ENCODE measurements around the gene SOHLH1. TPM values are rescaled to one million over a fixed set of nuclear protein-coding genes. Genes with fewer than 3 reads are reported as not detected.

Gene SOHLH1
- total and polyA plus RNA-seq, 2 of the 13 experiments (the other 11 are each of a cell fraction or from before 2014, with no cell fraction given) = 0.15 TPM

DNA sequence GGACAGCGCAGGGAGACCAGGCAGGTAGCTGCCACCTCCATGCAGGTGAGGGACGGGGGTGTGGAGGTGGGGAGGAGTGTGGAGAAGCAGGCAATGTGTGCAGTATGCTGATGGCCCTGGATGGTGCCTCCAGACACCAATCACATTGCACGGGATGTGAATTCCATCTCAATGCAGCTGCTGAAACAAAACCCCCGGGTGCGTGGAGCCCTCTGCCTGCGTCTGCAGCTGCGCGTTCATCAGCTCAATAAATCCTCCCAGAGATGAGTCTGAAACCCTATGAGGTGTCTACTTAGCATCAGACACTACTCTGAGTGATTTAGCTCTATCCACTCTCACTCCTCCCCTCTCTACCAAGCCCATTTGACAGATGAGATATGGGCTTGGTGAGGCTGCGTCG lies 10.3 kb downstream of the SOHLH1 start (continued):
- no peak for TF ChIP-seq ZNF614 (CRISPR knock-in tag; IDR thresholded peaks at IDR 0.05; ENCODE audit: borderline replicate concordance)
- TF ChIP-seq RNF2 (conservative IDR thresholded peaks at IDR 0.05; ENCODE audit: low read depth) = no peak
- TF ChIP-seq, protein P1, sequence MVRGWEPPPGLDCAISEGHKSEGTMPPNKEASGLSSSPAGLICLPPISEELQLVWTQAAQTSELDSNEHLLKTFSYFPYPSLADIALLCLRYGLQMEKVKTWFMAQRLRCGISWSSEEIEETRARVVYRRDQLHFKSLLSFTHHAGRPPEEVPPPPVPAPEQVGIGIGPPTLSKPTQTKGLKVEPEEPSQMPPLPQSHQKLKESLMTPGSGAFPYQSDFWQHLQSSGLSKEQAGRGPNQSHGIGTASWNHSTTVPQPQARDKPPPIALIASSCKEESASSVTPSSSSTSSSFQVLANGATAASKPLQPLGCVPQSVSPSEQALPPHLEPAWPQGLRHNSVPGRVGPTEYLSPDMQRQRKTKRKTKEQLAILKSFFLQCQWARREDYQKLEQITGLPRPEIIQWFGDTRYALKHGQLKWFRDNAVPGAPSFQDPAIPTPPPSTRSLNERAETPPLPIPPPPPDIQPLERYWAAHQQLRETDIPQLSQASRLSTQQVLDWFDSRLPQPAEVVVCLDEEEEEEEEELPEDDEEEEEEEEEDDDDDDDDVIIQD (CRISPR knock-in tag; IDR thresholded peaks at IDR 0.05; ENCODE audit: low read depth) = no peak
- TF ChIP-seq, protein P2, sequence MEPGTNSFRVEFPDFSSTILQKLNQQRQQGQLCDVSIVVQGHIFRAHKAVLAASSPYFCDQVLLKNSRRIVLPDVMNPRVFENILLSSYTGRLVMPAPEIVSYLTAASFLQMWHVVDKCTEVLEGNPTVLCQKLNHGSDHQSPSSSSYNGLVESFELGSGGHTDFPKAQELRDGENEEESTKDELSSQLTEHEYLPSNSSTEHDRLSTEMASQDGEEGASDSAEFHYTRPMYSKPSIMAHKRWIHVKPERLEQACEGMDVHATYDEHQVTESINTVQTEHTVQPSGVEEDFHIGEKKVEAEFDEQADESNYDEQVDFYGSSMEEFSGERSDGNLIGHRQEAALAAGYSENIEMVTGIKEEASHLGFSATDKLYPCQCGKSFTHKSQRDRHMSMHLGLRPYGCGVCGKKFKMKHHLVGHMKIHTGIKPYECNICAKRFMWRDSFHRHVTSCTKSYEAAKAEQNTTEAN (CRISPR knock-in tag; conservative IDR thresholded peaks at IDR 0.05) = no peak
- no peak for TF ChIP-seq ZMAT3 (CRISPR knock-in tag; conservative IDR thresholded peaks at IDR 0.05)
- TF ChIP-seq, protein P3, sequence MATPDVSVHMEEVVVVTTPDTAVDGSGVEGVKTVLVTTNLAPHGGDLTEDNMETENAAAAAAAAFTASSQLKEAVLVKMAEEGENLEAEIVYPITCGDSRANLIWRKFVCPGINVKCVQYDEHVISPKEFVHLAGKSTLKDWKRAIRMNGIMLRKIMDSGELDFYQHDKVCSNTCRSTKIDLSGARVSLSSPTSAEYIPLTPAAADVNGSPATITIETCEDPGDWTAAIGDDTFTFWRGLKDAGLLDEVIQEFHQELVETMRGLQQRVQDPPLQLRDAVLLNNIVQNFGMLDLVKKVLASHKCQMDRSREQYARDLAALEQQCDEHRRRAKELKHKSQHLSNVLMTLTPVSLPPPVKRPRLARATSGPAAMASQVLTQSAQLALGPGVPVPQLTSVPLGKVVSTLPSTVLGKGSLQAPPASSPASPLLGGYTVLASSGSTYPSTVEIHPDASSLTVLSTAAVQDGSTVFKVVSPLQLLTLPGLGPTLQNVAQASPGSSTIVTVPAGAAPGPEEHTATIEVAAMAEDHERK (CRISPR knock-in tag; IDR thresholded peaks at IDR 0.05; ENCODE audit: low read depth) = no peak
- TF ChIP-seq TBL1XR1 (IDR thresholded peaks at IDR 0.05; ENCODE audit: borderline replicate concordance, low read length, partially characterized antibody) = no peak
- TF ChIP-seq NFYB (CRISPR knock-in tag; IDR thresholded peaks at IDR 0.05) = no peak

DNA sequence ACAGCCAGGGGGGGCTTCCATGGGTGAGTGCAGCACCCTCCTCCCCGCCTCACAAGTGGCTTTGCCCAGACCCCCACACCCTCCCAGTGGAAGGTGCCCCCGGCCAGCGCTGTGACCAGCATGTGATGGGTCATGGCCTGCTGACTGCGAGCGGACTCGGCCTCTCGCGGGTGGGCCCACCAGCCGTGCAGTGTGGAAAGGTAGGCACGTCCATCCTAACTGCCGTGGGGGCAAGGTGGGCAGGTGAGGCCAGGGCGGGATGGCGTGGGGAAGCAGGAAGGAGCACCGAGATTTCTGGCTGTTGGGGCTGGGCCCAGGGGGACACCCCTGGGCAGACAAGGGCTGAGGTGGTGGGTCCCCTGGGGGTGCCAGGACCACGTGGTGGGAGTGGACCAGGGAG lies 12.1 kb downstream of the SOHLH1 start:
- DNase-seq (ENCODE audit: low spot score) (no peak), FAIRE-seq (no peak), ATAC-seq (no peak)
- ChIA-PET CTCF (ENCODE audit: low intra/inter-chr PET ratio, low total read pairs) (no interaction called here), POLR2A (no interaction called here)
- H3K9ac ChIP-seq (ENCODE audit: insufficient read depth, low read depth, low read length) = no peak overlapping the region
- peaks cover 2% of the 10 kb centered on the region; the same call in 1 of the 2 replicates for H4K20me1 ChIP-seq (ENCODE audit: insufficient read depth, low read length)
- intact Hi-C loops (cut with micrococcal nuclease; ENCODE audit: unreplicated experiment) = no loop called here
- in situ Hi-C loops (cut with HindIII; ENCODE audit: extremely low pct_ligation_motif_present, low pct_unique_long_range_greater_than_20kb) = no loop called here
- H3K4me1 ChIP-seq (ENCODE audit: insufficient read depth, low read length) = no peaks in the 10 kb centered on the region
- no peak overlapping the region for H3K27ac ChIP-seq (ENCODE audit: extremely low read length, insufficient read depth, low read length)
- no peak overlapping the region for H3K4me2 ChIP-seq (ENCODE audit: low read depth, low read length)
- WGBS (ENCODE audit: low lambda C conversion rate) = 0% methylated on average over 3 of the region's 15 CpGs
- H3K9me3 ChIP-seq (ENCODE audit: low read length) = no peaks in the 10 kb centered on the region
- H3K36me3 ChIP-seq (replicated peaks in 1 of 2; ENCODE audit: control insufficient read depth in 1 of 2, insufficient read depth in 2 of 2, low read length in 2 of 2) = no peaks in the 10 kb centered on the region
- BruUV-seq (replicated peaks) = no TSS peak
- H3K27me3 ChIP-seq (ENCODE audit: control insufficient read depth in 1 of 2, insufficient read depth in 2 of 2, low read length in 2 of 2) = peaks cover 22 to 80% of the 10 kb centered on the region in 2 experiments; a peak in 4 of 5 replicates
- no peak overlapping the region for H3K4me3 ChIP-seq (replicated peaks in 1 of 3; ENCODE audit: insufficient read depth in 1 of 3, low read depth in 2 of 3, low read length in 3 of 3)
- H3K79me2 ChIP-seq (ENCODE audit: insufficient read depth, low read length) = no peaks in the 10 kb centered on the region
- H2AFZ ChIP-seq (ENCODE audit: low read length) = no peak overlapping the region
- TF ChIP-seq, protein P4, sequence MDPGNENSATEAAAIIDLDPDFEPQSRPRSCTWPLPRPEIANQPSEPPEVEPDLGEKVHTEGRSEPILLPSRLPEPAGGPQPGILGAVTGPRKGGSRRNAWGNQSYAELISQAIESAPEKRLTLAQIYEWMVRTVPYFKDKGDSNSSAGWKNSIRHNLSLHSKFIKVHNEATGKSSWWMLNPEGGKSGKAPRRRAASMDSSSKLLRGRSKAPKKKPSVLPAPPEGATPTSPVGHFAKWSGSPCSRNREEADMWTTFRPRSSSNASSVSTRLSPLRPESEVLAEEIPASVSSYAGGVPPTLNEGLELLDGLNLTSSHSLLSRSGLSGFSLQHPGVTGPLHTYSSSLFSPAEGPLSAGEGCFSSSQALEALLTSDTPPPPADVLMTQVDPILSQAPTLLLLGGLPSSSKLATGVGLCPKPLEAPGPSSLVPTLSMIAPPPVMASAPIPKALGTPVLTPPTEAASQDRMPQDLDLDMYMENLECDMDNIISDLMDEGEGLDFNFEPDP (CRISPR knock-in tag; conservative IDR thresholded peaks at IDR 0.05) = no peak
- TF ChIP-seq, protein P5, sequence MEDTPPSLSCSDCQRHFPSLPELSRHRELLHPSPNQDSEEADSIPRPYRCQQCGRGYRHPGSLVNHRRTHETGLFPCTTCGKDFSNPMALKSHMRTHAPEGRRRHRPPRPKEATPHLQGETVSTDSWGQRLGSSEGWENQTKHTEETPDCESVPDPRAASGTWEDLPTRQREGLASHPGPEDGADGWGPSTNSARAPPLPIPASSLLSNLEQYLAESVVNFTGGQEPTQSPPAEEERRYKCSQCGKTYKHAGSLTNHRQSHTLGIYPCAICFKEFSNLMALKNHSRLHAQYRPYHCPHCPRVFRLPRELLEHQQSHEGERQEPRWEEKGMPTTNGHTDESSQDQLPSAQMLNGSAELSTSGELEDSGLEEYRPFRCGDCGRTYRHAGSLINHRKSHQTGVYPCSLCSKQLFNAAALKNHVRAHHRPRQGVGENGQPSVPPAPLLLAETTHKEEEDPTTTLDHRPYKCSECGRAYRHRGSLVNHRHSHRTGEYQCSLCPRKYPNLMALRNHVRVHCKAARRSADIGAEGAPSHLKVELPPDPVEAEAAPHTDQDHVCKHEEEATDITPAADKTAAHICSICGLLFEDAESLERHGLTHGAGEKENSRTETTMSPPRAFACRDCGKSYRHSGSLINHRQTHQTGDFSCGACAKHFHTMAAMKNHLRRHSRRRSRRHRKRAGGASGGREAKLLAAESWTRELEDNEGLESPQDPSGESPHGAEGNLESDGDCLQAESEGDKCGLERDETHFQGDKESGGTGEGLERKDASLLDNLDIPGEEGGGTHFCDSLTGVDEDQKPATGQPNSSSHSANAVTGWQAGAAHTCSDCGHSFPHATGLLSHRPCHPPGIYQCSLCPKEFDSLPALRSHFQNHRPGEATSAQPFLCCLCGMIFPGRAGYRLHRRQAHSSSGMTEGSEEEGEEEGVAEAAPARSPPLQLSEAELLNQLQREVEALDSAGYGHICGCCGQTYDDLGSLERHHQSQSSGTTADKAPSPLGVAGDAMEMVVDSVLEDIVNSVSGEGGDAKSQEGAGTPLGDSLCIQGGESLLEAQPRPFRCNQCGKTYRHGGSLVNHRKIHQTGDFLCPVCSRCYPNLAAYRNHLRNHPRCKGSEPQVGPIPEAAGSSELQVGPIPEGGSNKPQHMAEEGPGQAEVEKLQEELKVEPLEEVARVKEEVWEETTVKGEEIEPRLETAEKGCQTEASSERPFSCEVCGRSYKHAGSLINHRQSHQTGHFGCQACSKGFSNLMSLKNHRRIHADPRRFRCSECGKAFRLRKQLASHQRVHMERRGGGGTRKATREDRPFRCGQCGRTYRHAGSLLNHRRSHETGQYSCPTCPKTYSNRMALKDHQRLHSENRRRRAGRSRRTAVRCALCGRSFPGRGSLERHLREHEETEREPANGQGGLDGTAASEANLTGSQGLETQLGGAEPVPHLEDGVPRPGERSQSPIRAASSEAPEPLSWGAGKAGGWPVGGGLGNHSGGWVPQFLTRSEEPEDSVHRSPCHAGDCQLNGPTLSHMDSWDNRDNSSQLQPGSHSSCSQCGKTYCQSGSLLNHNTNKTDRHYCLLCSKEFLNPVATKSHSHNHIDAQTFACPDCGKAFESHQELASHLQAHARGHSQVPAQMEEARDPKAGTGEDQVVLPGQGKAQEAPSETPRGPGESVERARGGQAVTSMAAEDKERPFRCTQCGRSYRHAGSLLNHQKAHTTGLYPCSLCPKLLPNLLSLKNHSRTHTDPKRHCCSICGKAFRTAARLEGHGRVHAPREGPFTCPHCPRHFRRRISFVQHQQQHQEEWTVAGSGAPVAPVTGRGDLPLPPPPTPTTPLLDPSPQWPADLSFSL (CRISPR knock-in tag; IDR thresholded peaks at IDR 0.05) = no peak
- TF ChIP-seq ZBTB38 (CRISPR knock-in tag; IDR thresholded peaks at IDR 0.05) = no peak

Measured in HepG2 (cell line).